ENCODE data around the gene FAM186B.

Gene FAM186B

GRCh38 chr12:49567611-49568441, 37.6 kb downstream of the FAM186B start, which contains the start of gene MCRS1:
Gene MCRS1, minus strand, starts transcription at chr12:49568142. Its CDS starts 1,411 bp downstream, at chr12:49566731.
- DNase-seq (ENCODE audit: low read depth), result peak; percentile 82

DNA sequence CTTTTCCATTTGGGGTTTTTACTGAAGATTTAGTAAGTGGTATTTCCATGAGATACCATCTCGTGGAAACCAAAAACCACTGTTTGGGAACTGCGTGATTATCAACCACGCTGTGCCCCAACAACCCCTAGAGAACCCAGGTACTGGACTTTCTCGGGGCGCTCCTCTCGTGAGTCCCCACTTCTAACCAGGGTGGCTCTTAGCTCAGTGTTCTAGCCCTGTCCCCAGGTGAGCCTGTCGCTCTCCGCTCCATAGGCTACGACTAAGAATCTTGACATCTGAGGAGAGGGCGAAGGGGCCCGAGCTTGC, 38.2 kb downstream of the FAM186B start:
- DNase-seq (ENCODE audit: low read depth), result no peak

GRCh38 chr12:49566361-49566760, 39.1 kb downstream of the FAM186B start:
- DNase-seq (ENCODE audit: low read depth), result no peak

- no peak for DNase-seq (ENCODE audit: low read depth)
Measured at GRCh38 chr12:49565406-49566265, 39.8 kb downstream of the FAM186B start.

DNA sequence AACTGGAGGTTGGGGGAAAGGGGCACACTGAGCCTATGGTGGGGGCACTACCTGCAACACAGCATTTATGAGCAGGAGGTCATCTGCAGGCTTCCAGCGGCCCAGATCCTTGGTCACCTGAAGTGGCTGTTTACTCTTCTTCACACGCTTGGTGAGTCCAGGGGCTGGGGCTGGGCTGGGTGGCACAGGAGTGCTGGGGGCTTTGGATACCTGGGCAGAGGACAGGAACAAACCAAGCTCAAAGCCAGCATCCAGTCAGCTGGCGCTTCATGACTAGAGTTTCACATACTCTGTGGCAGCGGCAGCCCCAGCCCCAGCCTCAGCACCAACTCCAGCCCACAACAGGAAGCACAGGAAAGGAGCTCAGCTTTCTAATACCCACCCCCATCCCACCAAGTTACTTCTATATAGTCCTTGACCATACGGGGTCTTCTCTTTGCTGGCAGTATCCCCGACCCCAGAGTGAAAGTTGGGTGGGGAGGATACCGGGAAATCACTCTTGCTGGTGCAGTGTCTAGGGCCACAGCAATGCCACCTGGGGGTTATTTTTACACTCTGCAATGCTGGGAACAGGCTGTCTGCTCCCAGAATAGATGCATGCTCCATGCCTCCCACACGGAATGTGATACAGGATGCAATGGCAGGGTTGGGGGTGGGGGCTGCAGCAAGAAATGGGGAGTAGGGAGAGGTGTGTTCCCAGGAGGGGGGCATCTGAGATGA, 40.6 kb downstream of the FAM186B start:
- no peak for DNase-seq (ENCODE audit: low read depth)

- no peak for DNase-seq (ENCODE audit: low read depth)
Measured at GRCh38 chr12:49563951-49564685, 41.3 kb downstream of the FAM186B start.

GRCh38 chr12:49562831-49563230, 42.6 kb downstream of the FAM186B start:
- DNase-seq (ENCODE audit: low read depth), result no peak

- DNase-seq (ENCODE audit: low read depth), result no peak
Measured at GRCh38 chr12:49562233-49562632, 43.2 kb downstream of the FAM186B start.

GRCh38 chr12:49560695-49561094, 44.7 kb downstream of the FAM186B start:
- DNase-seq (ENCODE audit: low read depth), result no peak

- DNase-seq (ENCODE audit: low read depth), result no peak
Measured at GRCh38 chr12:49559011-49559675, 46.3 kb downstream of the FAM186B start.

GRCh38 chr12:49558526-49558925, 46.9 kb downstream of the FAM186B start:
- no peak for DNase-seq (ENCODE audit: low read depth)

DNA sequence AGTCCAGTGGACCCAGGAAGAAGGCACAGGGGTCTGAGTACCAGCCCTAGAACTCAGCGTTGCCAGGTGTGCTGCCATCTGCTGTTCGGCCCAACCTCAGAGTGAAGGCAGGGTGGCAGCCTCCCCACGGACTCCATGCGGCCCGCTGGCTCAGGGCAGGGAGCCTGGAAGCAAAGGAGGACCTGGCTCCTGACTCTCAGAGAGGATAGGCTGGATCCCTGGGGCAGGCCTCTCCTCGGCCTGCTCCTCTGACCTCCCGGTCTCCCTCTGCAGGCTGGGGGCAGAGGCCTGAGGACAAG, 47.6 kb downstream of the FAM186B start:
- no peak for DNase-seq (ENCODE audit: low read depth)

GRCh38 chr12:49557187-49557916, 48.1 kb downstream of the FAM186B start:
- no peak for DNase-seq (ENCODE audit: low read depth)

DNA sequence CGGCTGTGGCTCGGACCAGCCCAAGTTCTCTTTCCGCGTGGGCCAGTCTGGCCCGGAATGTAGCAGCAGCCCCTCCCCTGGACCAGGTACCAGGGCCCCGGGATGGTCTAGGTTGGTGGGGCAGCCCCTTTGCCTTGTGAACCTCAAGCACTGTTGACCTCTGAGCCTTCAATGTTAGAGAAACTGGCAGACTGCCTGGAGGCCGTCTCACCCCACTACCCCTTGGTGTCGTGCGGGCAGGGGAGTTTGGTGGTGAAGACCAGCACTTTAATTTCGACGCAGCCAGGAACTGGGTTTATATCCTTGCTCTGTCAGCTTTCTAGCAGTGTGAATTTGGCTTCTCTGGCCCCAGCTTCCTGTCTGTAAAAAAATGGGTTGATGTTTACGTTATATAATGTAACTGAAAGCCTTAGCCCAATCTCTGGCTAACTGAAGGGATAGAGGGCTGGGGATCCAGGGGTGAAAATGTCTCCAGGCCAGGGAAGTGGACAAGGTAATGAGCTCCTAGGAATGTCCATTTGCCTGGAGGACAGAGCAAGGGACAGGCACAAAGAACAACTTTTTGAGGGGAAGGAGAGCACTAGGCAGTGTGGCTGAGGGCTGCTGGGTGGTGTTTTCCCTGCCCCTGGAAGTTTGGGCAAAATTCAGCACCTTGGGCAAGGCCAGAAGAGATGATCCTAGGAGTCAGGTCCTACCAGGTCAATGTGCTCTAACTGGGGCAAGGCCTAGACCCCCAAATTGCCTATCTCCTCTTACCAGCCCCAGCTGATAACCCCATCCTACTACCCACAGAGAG, 48.9 kb downstream of the FAM186B start:
- DNase-seq (ENCODE audit: low read depth), result no peak

DNA sequence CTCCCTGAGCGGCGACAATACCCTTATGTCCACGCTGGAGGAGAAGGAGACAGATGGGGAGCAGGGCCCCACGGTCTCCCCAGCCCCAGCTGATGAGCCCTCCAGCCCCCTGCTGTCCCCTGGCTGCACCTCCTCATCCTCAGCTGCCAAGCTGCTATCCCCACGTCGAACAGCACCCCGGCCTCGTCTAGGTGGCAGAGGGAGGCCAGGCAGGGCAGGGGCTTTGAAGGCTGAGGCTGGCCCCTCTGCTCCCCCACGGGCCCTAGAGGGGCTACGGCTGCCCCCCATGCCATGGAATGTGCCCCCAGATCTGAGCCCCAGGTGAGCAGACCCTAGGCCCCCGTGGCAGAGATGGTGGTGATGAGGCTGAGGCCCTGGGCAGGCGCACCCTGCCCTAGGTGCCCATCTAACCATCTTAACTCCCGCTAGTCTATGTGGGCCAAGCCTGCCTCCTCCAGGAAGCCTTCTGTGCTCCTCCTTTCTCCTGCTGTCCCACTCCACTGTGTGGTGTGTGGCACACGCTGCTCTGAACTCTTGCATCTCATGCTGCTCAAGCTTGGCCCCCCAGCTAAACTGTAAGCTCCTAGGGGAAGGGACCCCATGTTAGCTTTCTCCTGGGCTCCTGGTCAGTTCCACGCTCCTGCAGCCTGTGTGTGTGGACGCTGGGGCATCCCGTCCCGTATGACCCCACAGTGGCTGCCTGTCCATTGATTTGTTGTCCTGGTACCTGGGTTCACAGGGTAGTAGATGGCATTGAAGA, 49.6 kb downstream of the FAM186B start:
- DNase-seq (ENCODE audit: low read depth), result no peak

GRCh38 chr12:49554266-49554665, 51.2 kb downstream of the FAM186B start:
- DNase-seq (ENCODE audit: low read depth), result no peak

GRCh38 chr12:49553512-49554088, 51.8 kb downstream of the FAM186B start:
- no peak for DNase-seq (ENCODE audit: low read depth)

DNA sequence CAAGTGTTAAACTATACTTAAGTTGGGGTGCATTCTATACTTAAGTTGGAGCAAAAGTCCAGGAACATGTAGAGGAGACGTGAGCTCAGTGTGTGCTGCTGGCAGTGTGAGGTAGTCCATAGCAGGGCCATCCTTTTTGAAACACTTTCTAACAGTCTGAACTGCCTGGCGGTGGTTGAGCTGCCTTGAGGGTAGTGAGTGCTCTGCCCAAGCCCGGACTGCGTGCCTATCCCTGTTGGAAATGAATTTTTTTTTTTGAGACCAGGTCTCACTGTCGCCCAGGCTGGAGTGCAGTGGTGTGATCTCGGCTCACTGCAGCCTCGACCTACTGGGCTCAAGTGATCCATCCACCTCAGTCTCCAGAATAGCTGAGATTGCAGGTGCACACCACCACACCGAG, 52.5 kb downstream of the FAM186B start:
- no peak for DNase-seq (ENCODE audit: low read depth)

DNA sequence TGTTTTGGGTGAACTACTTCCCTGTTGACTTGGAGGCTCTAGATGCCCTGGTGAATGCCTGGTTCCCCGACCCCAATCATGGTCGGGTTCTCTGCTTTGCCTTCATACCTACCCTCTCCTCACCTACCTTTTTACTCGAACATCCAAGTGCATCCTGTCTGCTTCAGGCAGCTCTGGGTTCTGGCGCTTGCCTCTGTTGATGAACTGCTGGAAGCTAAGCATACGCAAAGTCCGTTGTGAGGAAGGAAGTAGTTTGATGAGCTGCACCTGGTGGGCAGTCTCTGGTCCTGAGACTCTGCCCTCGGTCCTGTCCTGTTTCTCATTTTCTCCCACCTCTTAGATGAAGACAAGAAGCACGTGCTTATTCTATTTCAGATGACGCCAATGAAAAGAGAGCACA, 53.0 kb downstream of the FAM186B start:
- DNase-seq (ENCODE audit: low read depth), result no peak

All from activated gamma-delta T cell treated with anti-CD3 and anti-CD28 coated beads, Interleukin-2, amount 50 U/mL, for 16 hours (primary cell).